Measurements from ENCODE around the gene TNFSF11.
A peak's percentile ranks its signal among the peaks of the same experiment; 100 is the strongest.

TNFSF11 gene

GRCh38 chr13:42561752-42562467 is 12.0 kb upstream of the TNFSF11 start:
- Histone ChIP-seq H3K9me3 (peaks cover 17% of the 10 kb centered on the region), H3K27ac (no peak overlapping the region), H3K36me3 (no peaks in the 10 kb centered on the region), H4K20me1 (no peaks in the 10 kb centered on the region), H3K4me3 (no peak overlapping the region), H3K4me2 (peak overlapping the region; percentile 15), H3K4me1 (peaks cover 10% of the 10 kb centered on the region), H3K9ac (no peak overlapping the region), H3K27me3 (no peaks in the 10 kb centered on the region)
- TF ChIP-seq Cebpa-rat (IDR thresholded peaks at IDR 0.05) = no peak

DNA sequence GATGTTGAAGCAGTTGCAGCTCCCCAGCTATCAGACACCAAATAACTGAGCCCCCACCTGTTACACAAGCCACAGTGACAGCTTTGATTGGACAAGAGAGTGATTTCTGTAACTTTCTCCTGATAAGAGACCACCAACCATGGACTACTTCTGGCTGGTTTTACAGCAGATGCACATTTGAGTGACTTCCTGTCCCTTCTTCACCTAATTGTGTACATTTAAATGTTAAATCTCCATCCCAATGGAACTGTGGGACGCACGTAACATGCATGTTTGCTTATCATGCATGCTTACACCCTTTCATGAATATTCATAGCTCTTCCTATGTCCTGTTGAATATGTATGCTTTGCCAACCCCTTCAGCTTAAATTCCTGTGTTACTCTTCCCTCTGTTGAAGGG is 6.0 kb upstream of the TNFSF11 start:
- H3K36me3 ChIP-seq = no peaks in the 10 kb centered on the region
- H3K27me3 ChIP-seq = no peaks in the 10 kb centered on the region
- no peaks in the 10 kb centered on the region for H4K20me1 ChIP-seq
- peaks cover 8% of the 10 kb centered on the region for H3K9me3 ChIP-seq
- TF ChIP-seq Cebpa-rat (IDR thresholded peaks at IDR 0.05) = no peak
- no peak overlapping the region for H3K4me2 ChIP-seq
- H3K4me3 ChIP-seq = no peak overlapping the region
- 0 out of 2 replicates have a peak, but pooled peaks cover 6% of the 10 kb centered on the region for H3K4me1 ChIP-seq
- H3K9ac ChIP-seq = no peak overlapping the region
- H3K27ac ChIP-seq = no peak overlapping the region

DNA sequence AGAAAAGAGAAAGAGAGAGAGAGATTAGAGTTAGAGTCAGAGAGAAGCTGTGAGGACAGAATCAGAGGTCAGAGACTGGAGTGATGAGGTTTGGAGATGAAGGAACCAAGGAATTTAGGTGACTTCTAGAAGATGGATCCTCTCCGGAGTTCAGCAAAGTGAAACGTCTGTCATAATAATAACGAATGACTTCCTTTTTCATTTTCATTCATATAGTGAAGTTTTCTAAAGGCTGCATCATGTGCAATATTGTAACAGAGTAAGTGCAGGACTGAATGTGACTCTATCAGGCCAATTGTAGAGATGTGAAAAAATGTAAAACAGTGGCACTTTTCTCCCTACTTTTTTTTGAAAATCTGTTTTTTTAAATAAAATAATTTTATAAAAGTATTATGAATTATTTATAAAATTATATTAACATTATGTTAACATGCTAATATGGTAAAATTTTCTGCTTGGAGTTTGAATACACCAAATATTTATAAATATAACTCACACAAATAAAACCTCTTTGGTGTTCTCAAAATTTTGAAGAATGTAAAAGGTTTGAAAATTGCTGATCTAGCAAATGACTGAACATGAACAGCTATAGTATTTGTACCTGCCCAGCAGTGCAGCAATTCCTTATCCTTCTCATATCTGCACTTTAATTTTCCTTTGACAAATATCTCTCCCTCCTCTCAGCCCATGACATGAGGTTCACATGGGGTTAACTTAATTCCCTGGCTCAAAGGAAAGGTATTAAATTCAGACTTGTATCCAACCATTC is 4.2 kb upstream of the TNFSF11 start:
- Histone ChIP-seq H3K4me3 (no peak overlapping the region), H4K20me1 (no peaks in the 10 kb centered on the region), H3K9ac (no peak overlapping the region), H3K9me3 (peaks cover 17% of the 10 kb centered on the region), H3K27me3 (no peaks in the 10 kb centered on the region), H3K36me3 (no peaks in the 10 kb centered on the region), H3K4me2 (no peak overlapping the region), H3K4me1 (0 out of 2 replicates have a peak, but pooled peaks cover 6% of the 10 kb centered on the region), H3K27ac (no peak overlapping the region)
- no peak for TF ChIP-seq Cebpa-rat (IDR thresholded peaks at IDR 0.05)

GRCh38 chr13:42571895-42572294 is 2.1 kb upstream of the TNFSF11 start:
- H3K4me3 ChIP-seq = no peak overlapping the region
- H3K9me3 ChIP-seq = peaks cover 21% of the 10 kb centered on the region
- H4K20me1 ChIP-seq = no peaks in the 10 kb centered on the region
- H3K4me1 ChIP-seq = 0 out of 2 replicates have a peak, but pooled peaks cover 6% of the 10 kb centered on the region
- H3K36me3 ChIP-seq = no peaks in the 10 kb centered on the region
- H3K9ac ChIP-seq = no peak overlapping the region
- no peak for TF ChIP-seq Cebpa-rat (IDR thresholded peaks at IDR 0.05)
- H3K27me3 ChIP-seq = no peaks in the 10 kb centered on the region
- no peak overlapping the region for H3K27ac ChIP-seq
- no peak overlapping the region for H3K4me2 ChIP-seq

DNA sequence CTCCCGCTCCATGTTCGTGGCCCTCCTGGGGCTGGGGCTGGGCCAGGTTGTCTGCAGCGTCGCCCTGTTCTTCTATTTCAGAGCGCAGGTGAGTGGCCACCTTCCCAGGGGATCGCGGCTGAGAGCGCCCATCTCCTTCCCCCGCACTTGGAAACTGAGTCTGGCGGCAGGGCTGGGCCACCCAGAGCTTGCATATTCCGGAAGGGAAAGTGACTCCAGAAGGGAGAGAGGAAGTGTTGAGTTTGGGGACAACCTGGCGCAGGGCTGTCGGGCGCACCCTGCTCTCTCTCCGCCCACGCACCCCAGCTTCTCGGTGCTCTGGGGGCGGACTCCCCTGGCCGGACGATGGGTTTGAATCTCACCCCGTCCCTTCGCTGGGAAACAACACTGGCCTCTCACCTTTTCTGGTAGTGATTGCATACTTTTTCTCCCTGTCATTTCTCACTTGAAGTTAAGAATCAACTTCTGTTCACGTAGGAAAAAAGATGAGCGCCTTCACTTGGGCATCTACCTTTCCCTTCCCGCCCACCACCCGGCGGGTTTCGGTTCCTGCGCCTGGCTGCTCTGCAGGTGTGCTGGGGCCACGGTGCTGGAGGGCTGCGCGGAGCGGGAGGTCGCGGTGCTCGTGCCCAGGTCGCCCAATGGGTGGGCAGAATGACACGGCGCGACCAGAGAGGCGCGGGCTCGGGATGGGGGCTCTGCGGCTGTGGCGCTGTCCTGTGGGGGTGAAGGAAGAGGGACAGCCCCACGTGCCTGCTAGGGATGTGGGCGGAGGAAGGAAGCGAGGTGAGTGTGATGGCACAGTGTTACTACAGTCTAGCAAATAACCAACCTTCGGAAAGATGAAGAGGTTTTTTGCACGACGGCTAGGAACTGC is 721 bp downstream of the TNFSF11 start:
- H3K4me2 ChIP-seq = no peak overlapping the region
- H3K27ac ChIP-seq = no peak overlapping the region
- H4K20me1 ChIP-seq = no peaks in the 10 kb centered on the region
- H3K9ac ChIP-seq = no peak overlapping the region
- no peaks in the 10 kb centered on the region for H3K36me3 ChIP-seq
- H3K4me1 ChIP-seq = no peaks in the 10 kb centered on the region
- H3K4me3 ChIP-seq = no peak overlapping the region
- no peak for TF ChIP-seq Cebpa-rat (IDR thresholded peaks at IDR 0.05)
- no peaks in the 10 kb centered on the region for H3K27me3 ChIP-seq
- peaks cover 21% of the 10 kb centered on the region for H3K9me3 ChIP-seq

DNA sequence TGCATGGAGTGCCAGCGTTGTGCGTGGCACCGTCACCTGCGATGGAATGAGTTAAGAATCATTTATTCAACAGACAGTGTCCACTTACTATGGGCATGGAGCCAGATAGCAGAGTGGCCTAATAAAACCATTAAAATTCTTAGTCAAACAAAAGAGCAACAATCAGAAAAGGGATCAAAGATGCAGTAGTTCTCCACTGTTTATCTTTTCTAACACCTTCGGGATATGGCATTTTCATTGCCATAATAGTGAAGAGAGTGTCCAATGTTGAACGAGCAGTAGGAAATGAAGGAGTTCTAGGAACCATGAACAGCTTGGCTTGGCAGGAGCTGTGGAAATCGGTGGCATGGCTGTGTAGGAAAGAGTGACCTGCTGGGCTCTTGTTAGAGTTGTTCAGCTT is 2.0 kb downstream of the TNFSF11 start:
- no peak overlapping the region for H3K4me3 ChIP-seq
- H3K9ac ChIP-seq = no peak overlapping the region
- no peak for TF ChIP-seq Cebpa-rat (IDR thresholded peaks at IDR 0.05)
- no peaks in the 10 kb centered on the region for H3K27me3 ChIP-seq
- no peaks in the 10 kb centered on the region for H3K4me1 ChIP-seq
- H3K4me2 ChIP-seq = no peak overlapping the region
- no peaks in the 10 kb centered on the region for H4K20me1 ChIP-seq
- H3K27ac ChIP-seq = no peak overlapping the region
- H3K36me3 ChIP-seq = no peaks in the 10 kb centered on the region
- peaks cover 21% of the 10 kb centered on the region for H3K9me3 ChIP-seq

GRCh38 chr13:42577538-42577937 is 3.6 kb downstream of the TNFSF11 start:
- no peak overlapping the region for H3K27ac ChIP-seq
- H3K4me1 ChIP-seq = no peaks in the 10 kb centered on the region
- H3K9me3 ChIP-seq = peaks cover 21% of the 10 kb centered on the region
- no peaks in the 10 kb centered on the region for H4K20me1 ChIP-seq
- TF ChIP-seq Cebpa-rat (IDR thresholded peaks at IDR 0.05) = no peak
- no peaks in the 10 kb centered on the region for H3K27me3 ChIP-seq
- no peak overlapping the region for H3K4me2 ChIP-seq
- no peaks in the 10 kb centered on the region for H3K36me3 ChIP-seq
- no peak overlapping the region for H3K4me3 ChIP-seq
- H3K9ac ChIP-seq = no peak overlapping the region

DNA sequence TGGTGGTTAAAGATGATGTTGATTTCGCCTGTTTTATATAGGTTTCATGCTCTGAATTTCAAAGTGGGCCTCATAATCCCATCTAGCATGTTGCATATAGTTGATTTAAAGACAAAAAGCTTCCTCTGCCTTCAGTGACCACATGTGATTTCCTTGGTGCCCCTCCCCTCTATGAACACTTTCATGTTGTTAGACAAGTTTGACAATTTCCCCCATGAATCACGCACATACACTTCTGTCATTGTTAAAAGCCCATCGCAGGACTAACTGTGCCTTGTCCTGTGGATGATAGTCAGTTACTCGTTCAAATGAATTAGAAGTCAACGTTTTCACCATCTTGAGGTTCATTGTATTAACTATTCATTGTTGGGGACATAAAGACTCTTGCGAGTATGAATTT is 6.7 kb downstream of the TNFSF11 start:
- H3K4me1 ChIP-seq = no peaks in the 10 kb centered on the region
- no peaks in the 10 kb centered on the region for H4K20me1 ChIP-seq
- no peaks in the 10 kb centered on the region for H3K9me3 ChIP-seq
- H3K4me2 ChIP-seq = no peak overlapping the region
- no peak overlapping the region for H3K4me3 ChIP-seq
- H3K9ac ChIP-seq = no peak overlapping the region
- H3K27ac ChIP-seq = no peak overlapping the region
- TF ChIP-seq Cebpa-rat (IDR thresholded peaks at IDR 0.05) = no peak
- H3K36me3 ChIP-seq = no peaks in the 10 kb centered on the region
- no peaks in the 10 kb centered on the region for H3K27me3 ChIP-seq

DNA sequence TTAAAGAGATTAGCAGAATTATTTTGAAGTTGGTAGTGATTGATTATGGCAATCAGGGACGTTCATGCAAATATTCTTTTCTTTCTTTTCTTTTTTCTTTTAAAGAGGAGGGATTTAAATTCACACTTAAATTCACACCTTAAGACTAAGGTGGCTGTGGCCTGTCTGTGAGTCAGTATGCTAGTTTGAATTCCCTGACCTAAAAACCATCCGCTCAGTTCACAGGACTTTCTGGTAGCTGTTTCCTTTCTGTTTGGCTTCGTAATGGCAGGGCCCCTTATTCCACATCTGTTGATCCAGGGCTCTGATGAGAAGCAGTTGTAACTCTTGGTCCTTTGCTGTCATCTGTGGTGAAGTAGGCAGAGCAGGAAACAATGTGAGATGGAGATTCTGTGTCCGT is 7.5 kb downstream of the TNFSF11 start:
- no peaks in the 10 kb centered on the region for H3K9me3 ChIP-seq
- H4K20me1 ChIP-seq = no peaks in the 10 kb centered on the region
- TF ChIP-seq Cebpa-rat (IDR thresholded peaks at IDR 0.05) = no peak
- H3K4me2 ChIP-seq = no peak overlapping the region
- no peak overlapping the region for H3K4me3 ChIP-seq
- no peak overlapping the region for H3K27ac ChIP-seq
- no peak overlapping the region for H3K9ac ChIP-seq
- H3K27me3 ChIP-seq = no peaks in the 10 kb centered on the region
- no peaks in the 10 kb centered on the region for H3K36me3 ChIP-seq
- no peaks in the 10 kb centered on the region for H3K4me1 ChIP-seq
